ENCODE data around the gene IFNB1.

DNA sequence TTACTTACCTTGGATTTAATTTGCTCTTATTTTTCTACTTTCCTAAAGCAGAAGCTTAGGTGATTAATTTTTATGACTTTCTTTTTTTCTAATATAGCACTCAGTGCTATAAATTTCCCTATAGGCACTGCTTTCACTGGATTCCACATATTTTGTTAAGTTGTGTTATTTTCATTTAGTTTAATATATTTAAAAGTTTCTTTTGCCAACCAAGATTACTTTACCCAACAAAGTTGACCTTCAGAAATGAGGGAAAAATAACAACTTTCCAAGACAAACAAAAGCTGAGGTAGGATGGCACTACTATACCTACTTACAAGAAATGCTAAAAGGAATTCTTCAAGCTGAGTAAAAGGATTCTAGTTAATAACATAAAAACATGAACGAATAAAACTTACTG, 8.8 kb upstream of the IFNB1 start:
- TF ChIP-seq, protein P1, sequence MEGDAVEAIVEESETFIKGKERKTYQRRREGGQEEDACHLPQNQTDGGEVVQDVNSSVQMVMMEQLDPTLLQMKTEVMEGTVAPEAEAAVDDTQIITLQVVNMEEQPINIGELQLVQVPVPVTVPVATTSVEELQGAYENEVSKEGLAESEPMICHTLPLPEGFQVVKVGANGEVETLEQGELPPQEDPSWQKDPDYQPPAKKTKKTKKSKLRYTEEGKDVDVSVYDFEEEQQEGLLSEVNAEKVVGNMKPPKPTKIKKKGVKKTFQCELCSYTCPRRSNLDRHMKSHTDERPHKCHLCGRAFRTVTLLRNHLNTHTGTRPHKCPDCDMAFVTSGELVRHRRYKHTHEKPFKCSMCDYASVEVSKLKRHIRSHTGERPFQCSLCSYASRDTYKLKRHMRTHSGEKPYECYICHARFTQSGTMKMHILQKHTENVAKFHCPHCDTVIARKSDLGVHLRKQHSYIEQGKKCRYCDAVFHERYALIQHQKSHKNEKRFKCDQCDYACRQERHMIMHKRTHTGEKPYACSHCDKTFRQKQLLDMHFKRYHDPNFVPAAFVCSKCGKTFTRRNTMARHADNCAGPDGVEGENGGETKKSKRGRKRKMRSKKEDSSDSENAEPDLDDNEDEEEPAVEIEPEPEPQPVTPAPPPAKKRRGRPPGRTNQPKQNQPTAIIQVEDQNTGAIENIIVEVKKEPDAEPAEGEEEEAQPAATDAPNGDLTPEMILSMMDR (IDR thresholded peaks at IDR 0.05), result no peak
- TF ChIP-seq POLR2A (IDR thresholded peaks at IDR 0.05), result no peak
